ENCODE data around the gene EMP3.
"Not testable (repeated sequence)": the region's sequence is repeated elsewhere in the genome, so short reads cannot be mapped to it uniquely, and the experiment has no call there.

EMP3 gene, protein sequence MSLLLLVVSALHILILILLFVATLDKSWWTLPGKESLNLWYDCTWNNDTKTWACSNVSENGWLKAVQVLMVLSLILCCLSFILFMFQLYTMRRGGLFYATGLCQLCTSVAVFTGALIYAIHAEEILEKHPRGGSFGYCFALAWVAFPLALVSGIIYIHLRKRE

DNA sequence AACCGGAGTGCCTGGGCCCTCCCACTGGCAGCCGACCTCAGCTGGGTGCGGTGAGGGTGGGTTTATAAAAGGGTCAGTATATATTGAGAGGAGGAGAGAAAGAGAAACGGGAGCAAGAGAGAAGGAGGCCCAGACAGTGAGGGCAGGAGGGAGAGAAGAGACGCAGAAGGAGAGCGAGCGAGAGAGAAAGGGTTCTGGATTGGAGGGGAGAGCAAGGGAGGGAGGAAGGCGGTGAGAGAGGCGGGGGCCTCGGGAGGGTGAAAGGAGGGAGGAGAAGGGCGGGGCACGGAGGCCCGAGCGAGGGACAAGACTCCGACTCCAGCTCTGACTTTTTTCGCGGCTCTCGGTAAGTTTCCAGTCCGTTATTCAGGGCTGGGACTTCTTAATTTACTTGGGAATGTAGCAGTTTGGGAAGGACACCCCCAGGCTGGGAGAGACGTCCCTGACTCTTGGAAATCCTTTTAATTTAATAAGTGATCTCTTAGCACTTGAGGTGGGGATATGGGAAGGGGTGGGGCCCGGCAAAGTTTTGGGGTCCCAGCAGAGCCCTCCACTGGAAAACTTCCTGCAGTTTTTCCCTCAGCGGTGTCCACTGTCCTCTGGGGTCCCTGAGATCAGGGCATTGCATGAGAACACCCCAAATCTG is at the start of gene EMP3:
Gene EMP3 (plus strand): TSS at position 288 of the 646 bp plus-strand sequence. CDS start 1,293 bp downstream, outside the sequence.
- peak; percentile 91 for DNase-seq

DNA sequence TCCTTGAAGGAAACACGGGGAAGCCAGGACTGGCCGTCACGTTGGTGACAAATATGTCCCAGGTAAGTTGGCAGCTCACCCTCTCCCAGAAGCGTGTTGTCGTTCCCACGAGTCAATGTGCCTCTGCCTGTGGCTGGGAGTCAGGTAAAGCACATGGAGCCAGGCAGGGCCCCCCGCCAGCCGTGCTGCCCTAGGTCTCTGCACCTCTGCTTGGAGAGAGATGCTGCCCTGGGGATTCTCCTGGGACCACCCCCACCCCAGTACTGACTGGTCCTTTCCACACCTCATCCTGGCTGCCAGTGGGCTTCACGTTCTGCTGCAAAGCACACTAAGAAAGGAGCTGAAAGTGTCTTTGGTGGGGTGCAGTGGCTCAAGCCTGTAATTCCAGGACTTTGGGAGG is 45.6 kb upstream of the EMP3 start:
- DNase-seq, result no peak

DNA sequence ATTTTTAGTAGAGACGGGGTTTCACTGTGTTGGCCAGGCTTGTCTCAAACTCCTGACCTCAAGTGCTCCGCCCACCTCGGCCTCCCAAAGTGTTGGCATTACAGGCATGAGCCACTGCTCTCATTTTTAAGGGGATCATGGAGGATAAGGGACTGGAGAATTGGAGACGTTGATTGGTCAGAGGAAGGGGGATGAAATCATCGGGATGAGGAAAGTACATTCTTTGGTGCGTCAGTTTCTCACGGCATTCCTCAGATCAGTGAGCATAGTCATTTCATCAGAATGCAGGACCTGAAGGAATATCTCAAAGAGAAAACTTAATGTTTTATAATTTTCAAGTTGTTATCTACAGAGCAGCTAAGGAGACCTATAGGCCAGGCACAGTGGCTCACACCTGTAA is 41.4 kb upstream of the EMP3 start:
- no peak for DNase-seq

DNA sequence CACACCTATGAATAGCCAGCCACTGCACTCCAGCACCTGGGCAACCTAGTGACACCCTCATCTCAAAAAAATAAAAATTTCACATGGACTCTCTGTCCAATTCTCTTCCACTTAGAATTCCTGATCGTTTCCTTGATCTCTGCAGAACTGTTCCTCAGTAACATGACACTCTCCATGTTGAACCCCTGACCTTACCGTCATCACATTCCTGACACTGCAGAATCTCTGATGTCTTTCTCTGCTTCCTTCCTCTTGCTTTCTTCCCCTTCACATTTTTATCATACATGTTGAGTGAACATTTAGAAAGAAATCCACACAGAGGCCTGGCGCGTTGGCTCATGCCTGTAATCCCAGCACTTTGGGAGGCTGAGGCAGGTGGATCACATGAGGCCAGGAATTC is 40.5 kb upstream of the EMP3 start:
- no peak for DNase-seq

DNA sequence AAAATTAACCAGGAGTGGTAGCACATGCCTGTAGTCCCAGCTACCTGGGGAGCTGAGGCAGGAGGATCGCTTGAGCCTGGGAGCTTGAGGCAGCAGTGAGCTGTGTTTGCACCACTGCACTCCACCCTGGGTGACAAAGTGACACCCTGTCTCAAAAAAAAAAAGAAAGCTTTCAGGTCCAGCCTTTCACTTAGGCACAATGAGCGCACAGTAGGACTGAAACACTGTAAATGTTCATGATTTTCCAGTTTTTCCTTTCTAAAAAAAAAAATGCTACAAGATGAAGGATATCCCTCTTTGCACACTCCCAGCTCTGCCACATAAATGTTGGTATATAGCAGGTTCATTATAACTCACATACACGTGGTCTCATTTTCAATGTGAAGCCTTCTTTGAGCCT is 37.6 kb upstream of the EMP3 start:
- no peak for DNase-seq

DNA sequence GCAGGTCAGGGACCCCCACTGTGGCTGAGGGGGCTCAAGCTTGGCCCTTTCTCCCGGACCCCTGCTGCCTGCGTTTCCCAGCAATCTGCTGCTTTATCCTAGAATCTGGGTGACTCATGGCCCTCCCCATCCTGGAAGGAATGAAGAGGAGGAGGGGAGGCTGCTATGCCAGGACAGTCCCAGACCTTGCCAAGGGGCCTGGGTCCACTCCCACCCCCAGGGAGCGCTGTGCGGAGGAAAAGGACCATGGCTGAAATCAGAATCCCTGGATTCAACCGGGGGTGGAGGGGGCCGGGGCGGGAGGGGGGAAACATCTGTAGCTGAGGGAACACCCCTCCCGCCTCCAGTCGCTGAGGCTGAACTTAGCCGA is 35.0 kb upstream of the EMP3 start:
- DNase-seq, result no peak

DNA sequence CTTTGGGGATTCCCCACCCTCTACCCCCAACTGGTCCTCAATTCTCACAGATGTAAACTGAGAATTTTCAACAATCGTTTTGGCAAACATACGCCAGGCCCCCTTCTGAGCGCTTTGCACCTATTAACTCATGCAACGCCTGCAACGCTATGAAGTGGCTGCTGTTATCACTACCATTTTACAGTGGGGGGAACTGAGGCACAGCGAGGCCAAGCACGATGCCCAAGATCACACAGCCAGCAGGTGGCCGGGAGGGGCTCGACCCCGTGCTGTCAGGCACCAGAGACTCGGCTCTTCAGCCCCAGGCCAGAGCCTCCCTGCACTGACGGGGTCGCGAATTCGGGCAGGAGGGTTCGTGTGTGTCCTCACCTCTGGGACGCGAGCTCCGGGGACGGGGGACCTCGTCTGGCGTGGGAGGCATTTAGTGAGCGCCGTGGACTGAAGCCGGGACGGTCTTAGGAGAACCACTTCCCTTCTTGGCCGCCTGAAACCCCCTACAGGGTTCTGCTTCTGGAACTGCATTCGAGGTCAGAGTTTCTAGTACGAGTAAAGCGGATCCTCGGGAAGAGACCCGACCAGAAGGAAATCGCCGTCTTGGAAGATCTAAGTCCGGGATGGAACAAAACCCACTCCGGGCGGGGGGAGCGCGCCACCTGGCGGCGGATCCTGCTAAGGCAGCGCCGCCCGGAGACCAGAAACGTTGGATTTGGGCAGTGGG is 34.4 kb upstream of the EMP3 start:
- DNase-seq, result peak; percentile 71

DNA sequence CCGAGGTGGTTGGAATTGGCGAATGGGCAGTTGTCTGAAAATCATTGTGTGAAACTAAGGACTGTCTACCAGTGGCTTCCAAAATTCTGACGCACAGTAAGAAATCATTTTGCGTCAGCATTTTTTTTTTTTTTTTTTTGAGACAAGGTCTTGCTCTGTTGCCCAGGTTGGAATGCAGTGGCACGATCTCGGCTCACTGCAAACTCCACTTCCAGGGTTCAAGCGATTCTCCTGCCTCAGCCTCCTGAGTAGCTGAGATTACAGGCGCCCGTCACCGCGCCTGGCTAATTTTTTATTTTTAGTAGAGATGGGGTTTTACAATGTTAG is 33.9 kb upstream of the EMP3 start:
- DNase-seq, result not testable (repeated sequence)

DNA sequence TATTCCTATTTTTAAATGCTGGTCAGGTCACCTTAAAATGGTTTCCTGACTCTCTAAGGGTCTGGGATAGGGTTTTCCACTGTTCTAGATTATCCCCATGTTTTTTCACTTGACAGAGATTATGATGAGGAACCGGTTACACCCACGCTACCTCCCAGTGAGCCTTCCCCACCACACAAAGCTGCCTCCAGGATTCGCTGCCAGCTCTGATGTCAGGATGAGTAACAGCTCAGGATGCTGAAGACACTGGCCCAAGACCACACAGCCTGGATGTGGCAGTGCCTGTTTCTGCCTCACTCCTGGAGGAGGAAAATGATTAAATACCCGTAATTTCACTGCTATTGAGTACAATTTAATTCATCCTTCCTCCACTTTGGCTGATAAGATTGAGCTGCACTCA is 32.6 kb upstream of the EMP3 start:
- DNase-seq, result peak; percentile 13

DNA sequence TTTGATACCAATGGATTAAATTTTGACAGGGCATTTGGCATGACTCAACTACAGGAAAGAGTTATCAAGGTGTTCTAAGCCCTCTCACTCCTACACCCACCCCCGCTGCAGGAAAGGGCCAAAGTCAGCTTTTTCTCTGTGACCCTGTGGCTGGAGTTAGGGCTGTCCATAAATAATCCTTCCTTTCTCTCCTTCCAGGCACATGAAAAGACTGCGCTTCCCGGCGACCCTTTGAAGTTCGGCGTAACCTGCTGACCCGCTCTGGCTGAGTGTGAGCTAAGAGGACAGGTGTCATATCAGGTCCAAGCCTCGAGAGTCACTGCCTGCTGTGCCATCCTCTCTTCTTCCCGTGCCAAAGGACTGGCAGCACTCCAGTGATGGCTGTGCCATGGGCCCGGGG is 29.9 kb upstream of the EMP3 start:
- DNase-seq, result no peak

DNA sequence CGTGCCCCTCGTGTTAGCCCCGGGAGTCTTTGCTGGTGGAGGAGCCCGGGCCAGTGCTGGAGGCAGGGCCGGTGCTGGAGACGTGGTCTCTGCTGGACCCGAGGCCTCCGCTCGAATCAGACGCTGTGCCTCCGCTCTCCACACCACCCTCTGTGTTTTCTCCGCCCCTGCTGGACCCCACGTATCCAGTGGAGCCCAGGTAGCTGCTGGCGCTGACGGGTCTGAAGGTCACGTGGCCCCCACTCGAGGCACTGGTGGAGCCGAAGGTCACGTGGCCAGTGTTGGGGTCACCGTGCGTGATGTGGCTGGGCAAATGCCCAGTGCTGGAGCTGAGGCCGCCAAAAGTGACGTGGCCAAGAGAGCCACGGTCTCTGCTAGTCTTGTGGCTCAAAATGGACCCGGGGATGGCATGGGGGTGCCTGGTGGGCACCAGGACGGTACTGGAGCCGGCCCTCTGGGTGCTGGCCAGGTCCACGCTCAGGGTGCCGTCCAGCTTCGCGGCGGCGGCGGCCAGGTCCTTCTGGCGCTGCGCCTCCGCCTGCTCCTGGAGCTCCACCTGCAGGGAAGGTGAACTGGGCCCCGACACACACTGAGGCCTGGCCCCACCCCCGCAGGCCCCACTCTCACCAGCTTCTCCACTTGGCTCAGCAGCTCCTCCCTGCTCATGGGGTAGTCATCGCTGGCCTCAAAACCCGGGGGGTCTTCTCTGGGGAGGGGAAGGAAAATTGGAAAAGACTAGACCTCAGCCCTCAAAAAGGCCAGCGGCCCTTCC is 28.2 kb upstream of the EMP3 start:
- no peak for DNase-seq

DNA sequence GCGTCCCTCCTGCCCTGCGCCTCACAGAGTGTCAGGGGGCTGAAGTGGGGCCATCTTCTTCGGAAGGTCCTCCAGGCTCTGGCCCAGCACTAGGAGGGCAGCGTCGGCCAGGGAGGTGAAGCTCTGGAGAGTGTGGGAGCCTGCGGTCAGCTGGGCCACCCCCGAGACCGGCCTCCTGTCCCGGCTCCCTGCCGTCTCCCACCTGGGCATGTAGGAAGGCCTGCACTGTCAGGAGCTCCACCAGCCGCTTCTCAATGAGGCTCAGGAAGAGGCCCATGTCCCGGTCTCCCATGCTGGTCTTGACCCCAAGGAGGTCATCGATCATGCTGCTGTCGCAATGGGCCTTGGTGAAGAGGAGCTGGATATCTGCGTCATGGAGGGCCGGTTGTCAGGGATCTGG is 27.4 kb upstream of the EMP3 start:
- no peak for DNase-seq

DNA sequence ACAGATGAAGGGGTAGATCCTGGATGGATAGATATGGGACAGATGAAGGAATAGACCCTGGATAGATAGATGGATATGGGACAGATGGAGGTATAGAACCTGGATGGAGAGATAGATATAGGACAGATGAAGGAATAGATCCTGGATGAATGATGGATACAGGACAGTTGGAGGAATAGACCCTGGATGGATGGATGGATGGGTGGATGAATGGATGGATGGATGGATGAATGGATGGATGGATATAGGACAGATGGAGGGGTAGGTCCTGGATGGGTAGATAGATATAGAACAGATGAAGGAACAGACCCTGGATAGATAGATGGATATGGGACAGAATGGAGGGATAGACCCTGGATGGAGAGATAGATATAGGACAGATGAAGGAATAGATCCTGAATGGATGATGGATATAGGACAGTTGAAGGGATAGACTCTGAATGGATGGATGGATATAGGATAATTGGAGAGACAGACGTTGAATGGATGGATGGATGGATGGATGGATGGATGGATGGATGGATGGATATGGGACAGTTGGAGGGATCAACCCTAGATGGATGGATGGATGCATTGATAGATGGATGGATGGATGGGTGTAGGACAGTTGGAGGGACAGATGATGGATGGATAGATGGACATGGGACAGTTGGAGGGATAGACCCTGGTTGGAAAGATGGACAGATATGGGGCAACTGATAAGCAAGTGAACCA is 23.3 kb upstream of the EMP3 start:
- DNase-seq, result no peak

DNA sequence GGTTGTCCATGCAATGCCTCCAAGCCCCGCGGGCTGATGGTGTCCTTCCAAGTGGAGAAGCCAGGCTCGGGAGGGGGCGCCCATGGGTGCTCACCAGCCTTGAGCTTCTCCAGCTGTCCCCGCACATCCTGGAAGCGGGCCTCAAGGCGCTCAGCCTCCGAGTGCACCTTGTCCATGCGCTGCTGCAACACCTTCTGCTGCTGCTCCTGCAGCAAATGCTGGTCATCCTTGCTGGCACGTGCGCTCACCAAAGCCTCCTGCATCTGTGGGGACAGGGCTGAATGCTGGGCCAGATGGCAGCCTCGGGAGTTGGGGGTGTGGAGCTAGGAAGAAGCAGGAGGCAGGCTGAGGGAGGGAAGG is 22.8 kb upstream of the EMP3 start:
- DNase-seq, result no peak

DNA sequence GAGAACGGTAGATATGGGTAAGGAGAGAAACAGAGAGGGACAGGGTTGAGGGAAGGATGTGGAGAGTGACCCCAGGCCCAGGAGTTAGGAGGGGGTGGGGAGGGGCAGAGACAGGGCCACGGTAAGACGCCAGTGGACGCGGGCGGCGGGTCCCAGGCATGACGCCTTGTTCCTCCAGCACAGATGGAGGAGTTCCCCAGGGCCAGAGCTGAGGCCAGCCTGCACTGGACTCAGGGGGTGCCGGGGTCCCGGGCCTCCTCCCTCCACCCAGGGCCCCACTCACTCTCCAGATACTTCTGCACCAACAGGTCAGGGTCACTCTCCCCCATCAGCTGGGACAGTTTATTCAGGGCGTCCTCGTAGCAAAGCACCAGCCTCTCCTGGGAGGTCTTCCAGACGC is 22.0 kb upstream of the EMP3 start:
- DNase-seq, result no peak

DNA sequence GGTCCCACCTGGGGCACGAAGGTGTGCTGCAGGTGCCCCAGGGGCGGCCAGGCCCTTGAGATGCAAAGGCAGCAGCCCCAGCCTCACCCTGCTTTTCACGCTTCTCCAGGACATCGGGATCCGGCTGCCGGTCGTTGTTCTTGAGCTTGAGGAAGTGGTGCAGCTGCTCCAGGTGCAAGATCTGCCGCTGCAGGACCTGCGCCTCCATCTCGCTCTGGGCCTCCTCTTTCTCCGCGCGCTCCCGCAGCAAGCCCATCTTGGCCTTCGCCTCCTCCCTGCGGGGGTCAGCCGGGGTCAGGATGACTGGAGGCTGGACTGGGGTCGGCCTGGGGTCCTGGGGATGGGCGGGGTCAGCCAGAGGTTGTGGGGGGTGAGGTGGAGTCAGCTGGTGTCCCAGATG is 21.5 kb upstream of the EMP3 start:
- DNase-seq, result no peak

DNA sequence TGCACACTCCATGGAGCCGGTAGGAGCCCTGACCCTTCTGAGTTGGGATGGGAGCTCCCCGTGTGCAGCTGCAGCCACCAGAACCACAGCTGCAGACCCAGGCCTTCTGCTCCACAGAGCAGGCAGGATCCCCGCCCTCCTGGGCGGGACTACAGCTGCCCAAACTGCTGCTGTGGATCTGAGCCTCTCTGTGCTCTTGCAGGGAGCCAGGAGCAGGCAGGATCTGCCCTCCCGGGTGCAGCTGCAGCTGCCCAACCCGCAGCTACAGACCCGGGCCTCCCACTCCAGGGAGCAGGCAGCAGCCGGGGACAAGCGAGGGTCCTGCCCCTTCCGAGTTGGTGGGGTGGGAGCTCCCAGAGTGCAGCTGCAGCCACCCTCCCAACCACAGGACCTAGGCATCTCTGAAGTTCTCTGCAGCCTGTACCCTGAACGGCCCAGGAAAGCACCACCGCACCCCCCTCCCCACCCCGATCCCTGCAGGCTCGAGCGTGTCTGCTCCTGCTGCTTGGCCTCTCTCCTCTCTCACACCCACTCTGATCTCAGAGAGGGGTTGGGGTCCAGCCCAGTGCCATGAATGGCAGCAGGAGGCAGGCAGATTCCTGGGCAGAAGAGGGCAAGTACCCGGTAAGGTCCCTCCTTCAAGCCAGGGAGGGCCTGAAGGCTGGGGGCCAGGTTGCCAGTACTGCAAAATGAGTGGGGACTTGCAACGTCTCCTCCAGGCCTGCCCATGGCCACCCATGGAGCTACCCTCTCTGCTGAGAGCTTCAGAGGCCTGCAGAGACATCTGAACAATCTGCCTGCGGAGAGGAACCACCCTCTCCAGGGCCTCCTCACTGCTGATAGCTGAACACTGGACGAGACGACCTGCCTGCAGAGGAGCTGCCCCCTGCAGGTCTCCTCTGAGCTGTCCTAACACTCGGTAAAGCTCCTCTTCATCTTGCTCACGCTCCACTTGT is 16.4 kb upstream of the EMP3 start:
- DNase-seq, result no peak

DNA sequence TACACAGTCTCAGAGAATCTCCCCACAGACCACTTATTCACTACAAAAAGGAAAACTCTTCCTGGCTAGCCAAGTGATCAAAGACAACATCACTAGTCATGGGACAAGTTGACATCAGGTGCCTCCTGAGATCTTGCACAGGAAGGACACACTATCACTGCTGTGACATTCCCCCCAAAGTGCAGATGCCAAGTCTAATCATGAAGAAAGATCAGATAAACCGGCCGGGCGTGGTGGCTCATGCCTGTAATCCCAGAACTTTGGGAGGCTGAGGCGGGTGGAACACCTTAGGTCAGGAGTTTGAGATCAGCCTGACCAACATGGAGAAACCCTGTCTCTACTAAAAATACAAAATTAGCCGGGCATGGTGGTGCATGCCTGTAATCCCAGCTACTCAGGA is 15.6 kb upstream of the EMP3 start:
- not testable (repeated sequence) for DNase-seq

DNA sequence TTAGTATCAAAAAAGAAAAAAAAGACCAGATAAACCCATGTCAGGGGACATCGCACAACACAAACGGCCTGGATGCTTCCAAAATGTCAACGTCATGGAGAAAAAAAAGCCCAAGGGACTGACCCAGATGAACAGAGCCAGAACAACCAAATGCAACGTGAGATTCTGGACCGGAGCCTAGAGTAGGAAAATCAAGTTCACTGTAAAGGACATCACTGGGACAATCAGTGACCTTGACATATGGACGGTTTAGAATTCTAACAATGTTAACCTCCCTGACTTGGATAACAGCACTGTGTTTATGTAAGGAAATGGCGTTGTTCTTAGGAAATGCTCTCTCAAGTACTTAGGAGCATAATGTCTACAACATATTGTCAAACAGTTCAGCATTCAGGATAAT is 15.1 kb upstream of the EMP3 start:
- no peak for DNase-seq

DNA sequence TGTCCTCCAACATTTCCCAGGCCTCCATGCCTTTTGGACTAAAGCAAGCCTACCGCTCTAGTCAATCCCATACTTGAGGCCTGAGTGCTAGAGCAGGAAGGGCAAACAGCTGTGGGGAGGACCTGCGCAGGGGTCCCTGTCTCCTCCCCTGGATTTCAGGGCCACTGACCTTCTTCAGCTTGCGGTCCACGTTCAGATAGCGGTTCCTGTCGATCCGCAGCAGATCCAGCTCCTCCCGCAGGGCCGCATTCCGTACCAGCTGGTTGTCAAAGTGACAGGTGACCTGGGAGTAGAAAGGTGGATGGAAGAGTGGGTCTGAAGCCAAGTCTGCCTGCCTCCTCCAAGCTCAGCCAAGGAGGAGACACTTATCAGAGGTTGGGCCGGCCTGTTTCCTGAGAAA is 14.0 kb upstream of the EMP3 start:
- no peak for DNase-seq

DNA sequence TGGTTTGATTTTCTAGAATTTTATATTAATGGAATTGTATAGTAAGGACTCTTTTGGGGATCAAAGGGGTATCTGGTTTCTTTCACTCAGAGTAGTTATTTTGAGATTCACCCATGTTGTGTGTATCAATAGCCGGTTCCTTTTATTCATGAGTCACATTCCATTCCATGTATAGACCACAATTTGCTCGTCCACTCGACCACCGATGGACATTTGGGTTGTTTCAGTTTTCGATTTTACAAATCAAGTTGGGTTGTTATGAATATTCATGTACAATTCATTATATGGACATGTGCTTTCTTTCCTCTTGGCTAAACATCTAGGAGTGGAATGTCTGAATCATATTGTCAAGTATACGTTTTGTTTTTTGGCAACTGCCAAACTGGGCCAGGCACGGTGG is 9.6 kb upstream of the EMP3 start:
- DNase-seq, result no peak

DNA sequence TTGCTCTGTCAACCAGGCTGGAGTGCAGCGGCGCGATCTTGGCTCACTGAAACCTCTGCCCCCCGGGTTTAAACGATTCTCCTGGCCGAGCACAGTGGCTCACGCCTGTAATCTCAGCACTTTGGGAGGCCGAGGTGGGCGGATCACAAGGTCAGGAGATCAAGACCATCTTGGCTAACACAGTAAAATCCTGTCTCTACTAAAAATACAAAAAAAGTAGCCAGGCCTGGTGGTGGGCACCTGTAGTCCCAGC is 7.7 kb upstream of the EMP3 start:
- DNase-seq, result not testable (repeated sequence)
